Parathyroid adenoma (tissue), 2 donors: ENCODE data around the gene TACR2.

Source experiments
- H2AFZ ChIP-seq: fragments of 300-600 bp; sonication (generic); one replicate; pipeline ENCODE4 v1.7.0; 2017; ENCODE audit warnings: antibody characterized with exemption, mild to moderate bottlenecking
- H3K27ac ChIP-seq: fragments of 300-600 bp; sonication (generic); one replicate; pipeline ENCODE4 v1.7.0; 2017
- H3K27me3 ChIP-seq: fragments of 300-600 bp; sonication (generic); one replicate; pipeline ENCODE4 v1.7.0; 2017; ENCODE audit warnings: low read length; ENCODE audit not compliant: control insufficient read depth, insufficient read depth
- H3K36me3 ChIP-seq: fragments of 300-600 bp; sonication (generic); one replicate; pipeline ENCODE4 v1.7.0; 2017; ENCODE audit warnings: low read length; ENCODE audit not compliant: control insufficient read depth, insufficient read depth
- H3K4me1 ChIP-seq: fragments of 300-600 bp; sonication (generic); one replicate; pipeline ENCODE4 v1.7.0; 2017; ENCODE audit warnings: control low read depth
- H3K4me2 ChIP-seq: fragments of 300-600 bp; sonication (generic); one replicate; pipeline ENCODE4 v1.7.0; 2017; ENCODE audit warnings: low read length
- H3K4me3 ChIP-seq: fragments of 300-600 bp; sonication (generic); one replicate; pipeline ENCODE4 v1.7.0; 2017; ENCODE audit warnings: low read depth, low read length
- H3K79me2 ChIP-seq: fragments of 300-600 bp; sonication (generic); one replicate; pipeline ENCODE4 v1.7.0; 2017; ENCODE audit warnings: control low read depth
- H3K9ac ChIP-seq: fragments of 300-600 bp; sonication (generic); one replicate; pipeline ENCODE4 v1.7.0; 2017; ENCODE audit warnings: mild to moderate bottlenecking
- H3K9me3 ChIP-seq: fragments of 300-600 bp; sonication (generic); one replicate; pipeline ENCODE4 v1.7.0; 2017; ENCODE audit warnings: low read length; ENCODE audit not compliant: control insufficient read depth
- TF ChIP-seq, protein P1 (sequence below): fragments of 300-600 bp; sonication (generic); IDR thresholded peaks from one replicate; pipeline ENCODE4 v1.7.0; 2017; ENCODE audit warnings: antibody characterized with exemption, mild to moderate bottlenecking
- donor health status: primary hyperparathyroidism.

Gene TACR2

DNA sequence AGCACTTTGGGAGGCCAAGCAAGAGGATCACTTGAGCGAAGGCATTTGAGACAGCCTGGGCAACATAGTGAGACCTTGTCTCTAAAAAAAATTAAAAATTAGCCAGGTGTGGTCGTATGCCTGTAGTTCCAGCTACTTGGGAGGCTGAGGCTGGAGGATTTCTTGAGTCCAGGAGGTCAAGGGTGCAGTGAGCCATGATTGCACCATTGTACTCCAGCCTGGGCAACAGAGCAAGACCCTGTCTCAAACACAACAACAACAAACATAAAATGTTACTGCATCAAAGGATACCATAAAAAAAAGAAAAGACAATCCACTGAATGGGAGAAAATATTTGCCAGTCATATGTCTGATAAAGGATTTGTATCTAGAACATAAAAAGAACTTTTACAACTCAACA is 60.5 kb downstream of the TACR2 start:
- Histone ChIP-seq H3K36me3 (no peaks in the 10 kb centered on the region), H2AFZ (no peak overlapping the region), H3K4me1 (no peaks in the 10 kb centered on the region), H3K9me3 (no peaks in the 10 kb centered on the region), H3K27me3 (no peaks in the 10 kb centered on the region), H3K79me2 (peaks cover 10% of the 10 kb centered on the region), H3K4me2 (no peak overlapping the region), H3K27ac (no peak overlapping the region), H3K4me3 (no peak overlapping the region), H3K9ac (no peak overlapping the region)
- TF ChIP-seq, protein P1, sequence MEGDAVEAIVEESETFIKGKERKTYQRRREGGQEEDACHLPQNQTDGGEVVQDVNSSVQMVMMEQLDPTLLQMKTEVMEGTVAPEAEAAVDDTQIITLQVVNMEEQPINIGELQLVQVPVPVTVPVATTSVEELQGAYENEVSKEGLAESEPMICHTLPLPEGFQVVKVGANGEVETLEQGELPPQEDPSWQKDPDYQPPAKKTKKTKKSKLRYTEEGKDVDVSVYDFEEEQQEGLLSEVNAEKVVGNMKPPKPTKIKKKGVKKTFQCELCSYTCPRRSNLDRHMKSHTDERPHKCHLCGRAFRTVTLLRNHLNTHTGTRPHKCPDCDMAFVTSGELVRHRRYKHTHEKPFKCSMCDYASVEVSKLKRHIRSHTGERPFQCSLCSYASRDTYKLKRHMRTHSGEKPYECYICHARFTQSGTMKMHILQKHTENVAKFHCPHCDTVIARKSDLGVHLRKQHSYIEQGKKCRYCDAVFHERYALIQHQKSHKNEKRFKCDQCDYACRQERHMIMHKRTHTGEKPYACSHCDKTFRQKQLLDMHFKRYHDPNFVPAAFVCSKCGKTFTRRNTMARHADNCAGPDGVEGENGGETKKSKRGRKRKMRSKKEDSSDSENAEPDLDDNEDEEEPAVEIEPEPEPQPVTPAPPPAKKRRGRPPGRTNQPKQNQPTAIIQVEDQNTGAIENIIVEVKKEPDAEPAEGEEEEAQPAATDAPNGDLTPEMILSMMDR = no peak

DNA sequence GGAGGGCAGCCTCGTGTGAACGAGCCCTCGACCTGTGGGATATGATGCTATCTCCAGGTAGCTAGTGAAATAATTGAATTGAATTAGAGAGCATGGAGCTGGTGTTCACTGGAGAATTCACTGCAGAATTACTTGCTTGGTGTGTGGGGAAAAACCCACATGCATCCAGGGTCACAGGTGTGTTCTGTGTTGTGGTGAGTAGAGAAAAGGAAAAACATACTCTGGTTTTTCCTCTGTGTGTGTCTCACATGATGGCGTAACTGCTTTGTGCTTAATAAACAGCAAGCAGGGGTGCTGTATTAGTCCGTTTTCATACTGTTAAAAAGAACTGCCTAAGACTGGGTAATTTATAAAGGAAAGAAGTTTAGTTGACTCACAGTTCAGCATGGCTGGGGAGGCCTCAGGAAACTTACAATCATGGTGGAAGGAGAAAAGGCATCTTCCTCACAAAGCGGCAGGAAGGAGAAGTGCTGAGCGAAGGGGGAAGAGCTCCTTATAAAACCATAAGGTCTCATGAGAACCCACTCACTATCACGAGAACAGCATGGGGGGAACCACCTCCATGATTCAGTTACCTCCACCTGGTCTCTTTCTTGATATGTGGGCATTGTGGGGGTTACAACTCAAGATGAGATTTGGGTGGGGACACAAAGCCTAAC is 62.6 kb downstream of the TACR2 start:
- Histone ChIP-seq H3K4me1 (no peaks in the 10 kb centered on the region), H3K79me2 (peaks cover 21% of the 10 kb centered on the region), H3K9ac (no peak overlapping the region), H3K9me3 (no peaks in the 10 kb centered on the region), H3K4me2 (no peak overlapping the region), H3K27me3 (no peaks in the 10 kb centered on the region), H3K4me3 (no peak overlapping the region), H3K36me3 (no peaks in the 10 kb centered on the region), H2AFZ (no peak overlapping the region), H3K27ac (no peak overlapping the region)
- TF ChIP-seq, protein P1 = no peak
